Uterus (tissue), 2 donors: ENCODE results near the gene DMAC2L.

Source experiments
- CTCF ChIP-seq, 4 experiments: fragments of 200-600 bp in 2 of 4; fragments of 450-650 bp in 2 of 4; sonication (generic) in 2 of 4; IDR thresholded peaks; one replicate each; pipeline ENCODE4 v1.5.1; 2016 to 2019; ENCODE audit warnings: antibody characterized with exemption in 4 of 4, mild to moderate bottlenecking in 2 of 4, moderate library complexity in 1 of 4
- POLR2A ChIP-seq, 2 donors: fragments of 450-650 bp; IDR thresholded peaks; one replicate each; pipeline ENCODE4 v1.6.1; 2016; ENCODE audit warnings: antibody characterized with exemption in 2 of 2, mild to moderate bottlenecking in 1 of 2, moderate library complexity in 1 of 2

DNA sequence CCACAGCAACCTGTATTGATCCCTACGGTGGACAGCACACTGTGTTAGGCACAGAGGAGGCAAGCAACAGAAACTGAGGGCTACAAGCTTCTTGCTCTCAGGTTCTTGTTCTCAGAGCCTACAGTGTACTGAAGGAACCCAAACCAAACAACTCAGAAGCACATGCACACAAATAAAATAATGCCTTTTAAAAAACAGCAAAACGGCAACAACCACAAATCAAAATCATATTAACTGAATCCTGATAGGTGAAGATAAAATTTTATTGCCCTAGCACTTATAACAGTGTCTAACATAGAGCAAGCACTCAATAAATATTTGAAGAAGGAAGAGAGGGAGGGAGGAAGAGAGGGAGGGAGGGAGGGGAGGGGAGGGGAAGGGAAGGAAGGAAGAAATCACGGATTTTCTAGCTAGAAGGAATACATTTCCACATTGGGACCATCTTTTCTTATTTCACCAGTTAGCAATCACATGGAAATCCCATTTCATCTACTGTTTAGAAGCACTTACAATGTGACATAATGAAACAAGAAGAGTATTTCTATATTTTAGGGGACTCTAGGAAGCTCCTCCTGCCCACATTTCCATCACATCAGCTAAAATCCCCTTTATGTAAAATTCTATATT lies 27.2 kb downstream of the DMAC2L start:
- no peak for TF ChIP-seq POLR2A (IDR thresholded peaks at IDR 0.05)
- no peak for TF ChIP-seq CTCF (IDR thresholded peaks at IDR 0.05)
